Stimulated activated CD8-positive, alpha-beta memory T cell treated with anti-CD3 and anti-CD28 coated beads, Interleukin-7, amount 100 ng/mL, for 24 hours (primary cell): ENCODE data around the gene PFN2.

Experiments
- DNase-seq: peaks from one replicate; pipeline ENCODE4 v3.0.0-alpha.2; 2020; ENCODE audit warnings: low read depth

PFN2 gene

DNA sequence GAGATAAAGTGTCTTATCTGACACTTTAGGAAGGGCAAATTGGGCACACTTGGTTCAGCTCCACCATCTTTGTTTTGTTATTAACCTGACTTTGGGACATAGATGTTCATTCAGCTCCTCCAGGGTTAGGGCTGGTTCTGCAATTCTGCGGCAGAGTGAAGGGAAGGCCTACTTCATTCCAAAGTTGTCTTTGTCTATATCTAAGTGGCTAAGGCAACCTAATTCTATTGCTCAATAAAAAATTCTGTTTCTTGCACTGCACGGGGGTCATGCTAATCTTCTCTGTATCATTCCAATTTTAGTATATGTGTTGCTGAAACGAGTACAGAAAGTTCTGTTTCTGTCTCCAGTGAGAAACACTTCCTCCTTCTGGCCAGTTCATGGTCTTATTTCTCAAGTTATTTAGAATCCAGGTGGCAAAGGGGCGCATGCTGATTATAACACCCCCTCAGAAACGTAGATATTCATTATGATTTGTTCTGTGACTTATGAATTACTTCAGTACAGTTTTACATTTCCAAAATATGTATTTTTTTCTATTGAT is 53.5 kb downstream of the PFN2 start:
- no peak for DNase-seq
